ENCODE data around the gene CPD.

GRCh38 chr17:30336369-30337171, 42.2 kb upstream of the CPD start:
- TF ChIP-seq POLR2A (IDR thresholded peaks at IDR 0.05) (no peak), CTCF (IDR thresholded peaks at IDR 0.05) (peak in 2 of 5 experiments; percentile 30 to 44)

Data from tibial nerve (tissue), 3 donors.